Measurements from ENCODE around the gene TRIM6.
A peak's percentile ranks its signal among the peaks of the same experiment; 100 is the strongest.
"Not testable (repeated sequence)": the region's sequence is repeated elsewhere in the genome, so short reads cannot be mapped to it uniquely, and the experiment has no call there.

The TRIM6 gene

DNA sequence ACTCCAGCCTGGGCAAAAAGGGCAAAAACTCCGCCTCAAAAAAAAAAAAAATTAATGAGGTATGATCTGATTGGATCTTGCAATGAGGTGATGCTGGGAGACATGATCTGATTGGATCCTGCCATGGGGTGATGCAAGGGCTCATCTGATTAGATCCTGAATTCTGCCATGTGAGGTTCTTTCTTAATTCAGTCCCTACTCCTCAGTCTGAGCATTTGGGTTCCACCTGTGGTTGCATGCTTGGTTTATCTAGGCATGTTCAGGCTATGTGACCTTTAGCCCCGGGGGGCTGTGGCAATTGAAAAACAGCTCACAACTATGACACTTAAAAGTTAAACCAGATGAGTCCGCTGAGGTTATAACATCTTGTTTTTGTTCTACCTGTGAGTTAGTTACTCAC, 4.8 kb upstream of the TRIM6 start:
- Histone ChIP-seq H3K4me1 (no peaks in the 10 kb centered on the region), H3K36me3 (ENCODE audit: control insufficient read depth, insufficient read depth, low read length) (no peaks in the 10 kb centered on the region), H3K4me2 (ENCODE audit: low read length) (no peak overlapping the region), H2AFZ (no peak overlapping the region), H3K4me3 (ENCODE audit: low read depth, low read length) (no peak overlapping the region), H3K79me2 (no peaks in the 10 kb centered on the region), H3K27ac (no peak overlapping the region), H3K27me3 (ENCODE audit: control insufficient read depth, insufficient read depth, low read length) (no peaks in the 10 kb centered on the region), H3K9me3 (ENCODE audit: control insufficient read depth, low read length) (no peaks in the 10 kb centered on the region), H3K9ac (no peak overlapping the region)
- no peak for TF ChIP-seq CTCF (IDR thresholded peaks at IDR 0.05)

DNA sequence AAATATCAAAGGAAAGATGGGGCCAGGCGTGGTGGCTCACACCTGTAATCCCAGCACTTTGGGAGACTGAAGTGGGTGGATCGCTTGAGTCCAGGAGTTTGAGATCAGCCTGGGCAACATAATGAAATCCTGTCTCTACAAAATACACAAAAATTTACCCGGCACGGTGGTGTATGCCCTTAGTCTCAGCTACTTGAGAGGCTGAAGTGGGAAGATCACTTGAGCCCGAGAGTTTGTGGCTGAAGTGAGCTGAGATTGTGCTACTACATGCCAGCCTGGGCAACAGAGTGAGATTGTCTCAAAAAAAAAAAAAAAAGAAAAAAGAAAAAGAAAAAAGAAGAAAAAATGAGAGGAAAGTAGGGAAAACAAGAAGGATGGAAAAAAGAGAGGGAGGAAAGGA, 3.8 kb upstream of the TRIM6 start:
- Histone ChIP-seq H3K4me1 (no peaks in the 10 kb centered on the region), H3K9me3 (ENCODE audit: control insufficient read depth, low read length) (no peaks in the 10 kb centered on the region), H3K4me2 (ENCODE audit: low read length) (no peak overlapping the region), H3K4me3 (ENCODE audit: low read depth, low read length) (no peak overlapping the region), H2AFZ (no peak overlapping the region), H3K27me3 (ENCODE audit: control insufficient read depth, insufficient read depth, low read length) (no peaks in the 10 kb centered on the region), H3K27ac (no peak overlapping the region), H3K79me2 (no peaks in the 10 kb centered on the region), H3K36me3 (ENCODE audit: control insufficient read depth, insufficient read depth, low read length) (no peaks in the 10 kb centered on the region), H3K9ac (no peak overlapping the region)
- no peak for TF ChIP-seq CTCF (IDR thresholded peaks at IDR 0.05)

GRCh38 chr11:5593146-5593545, 3.3 kb upstream of the TRIM6 start:
- Histone ChIP-seq H3K9me3 (ENCODE audit: control insufficient read depth, low read length) (no peaks in the 10 kb centered on the region), H3K4me1 (no peaks in the 10 kb centered on the region), H3K4me2 (ENCODE audit: low read length) (no peak overlapping the region), H3K4me3 (ENCODE audit: low read depth, low read length) (no peak overlapping the region), H3K9ac (no peak overlapping the region), H3K36me3 (ENCODE audit: control insufficient read depth, insufficient read depth, low read length) (no peaks in the 10 kb centered on the region), H3K27ac (no peak overlapping the region), H2AFZ (no peak overlapping the region), H3K27me3 (ENCODE audit: control insufficient read depth, insufficient read depth, low read length) (no peaks in the 10 kb centered on the region), H3K79me2 (no peaks in the 10 kb centered on the region)
- TF ChIP-seq CTCF (IDR thresholded peaks at IDR 0.05), result no peak

DNA sequence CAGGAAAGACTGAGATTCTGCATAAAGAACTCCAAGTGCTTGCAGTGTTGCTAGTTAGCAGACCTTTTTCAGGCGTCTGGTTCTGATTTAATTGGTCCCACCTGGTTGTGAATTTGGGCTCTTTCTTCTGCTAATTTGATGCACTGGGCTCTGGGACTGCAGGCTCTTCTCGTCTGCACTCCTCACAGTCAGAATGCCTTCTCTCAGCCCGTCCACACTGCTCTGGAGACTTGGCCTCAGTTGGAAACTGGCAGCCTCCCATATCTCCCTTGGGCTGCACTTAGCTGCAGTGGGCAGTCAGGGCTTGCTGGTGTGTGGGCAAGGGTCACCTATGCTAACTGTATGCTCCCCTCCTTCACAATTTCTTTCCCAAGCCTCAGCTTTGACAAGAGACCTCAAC, 1.5 kb downstream of the TRIM6 start:
- H3K9me3 ChIP-seq (ENCODE audit: control insufficient read depth, low read length), result no peaks in the 10 kb centered on the region
- no peaks in the 10 kb centered on the region for H3K79me2 ChIP-seq
- no peaks in the 10 kb centered on the region for H3K36me3 ChIP-seq (ENCODE audit: control insufficient read depth, insufficient read depth, low read length)
- no peak overlapping the region for H3K4me3 ChIP-seq (ENCODE audit: low read depth, low read length)
- no peak overlapping the region for H3K27ac ChIP-seq
- no peak overlapping the region for H3K4me2 ChIP-seq (ENCODE audit: low read length)
- H3K9ac ChIP-seq, result no peak overlapping the region
- no peaks in the 10 kb centered on the region for H3K4me1 ChIP-seq
- TF ChIP-seq CTCF (IDR thresholded peaks at IDR 0.05), result no peak
- H2AFZ ChIP-seq, result peak overlapping the region; percentile 38
- no peaks in the 10 kb centered on the region for H3K27me3 ChIP-seq (ENCODE audit: control insufficient read depth, insufficient read depth, low read length)

DNA sequence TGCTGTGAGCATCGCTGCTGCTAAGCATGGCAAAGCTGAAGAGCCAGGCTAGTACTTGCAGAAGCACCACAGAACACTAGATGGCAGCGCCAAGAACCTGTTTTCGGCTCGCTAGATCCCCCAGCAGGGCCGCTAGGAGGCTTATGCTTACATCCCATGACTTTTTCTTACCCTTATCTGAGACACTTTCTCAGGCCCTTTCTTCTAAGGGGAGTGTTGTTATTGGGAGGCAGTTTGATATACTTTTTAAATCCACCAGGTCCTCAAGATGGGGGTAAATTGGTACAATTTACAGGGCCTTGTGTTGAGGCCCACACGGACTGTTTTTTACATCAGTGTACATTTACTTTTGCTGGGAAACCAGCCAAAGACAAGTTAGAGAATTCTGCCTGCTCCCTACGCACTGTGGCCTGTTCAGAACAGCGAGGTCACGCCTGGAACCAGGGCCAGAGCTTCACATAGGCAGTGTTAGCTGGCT, 4.0 kb downstream of the TRIM6 start:
- H3K4me2 ChIP-seq (ENCODE audit: low read length), result no peak overlapping the region
- H3K4me1 ChIP-seq, result no peaks in the 10 kb centered on the region
- no peak overlapping the region for H3K9ac ChIP-seq
- no peak for TF ChIP-seq CTCF (IDR thresholded peaks at IDR 0.05)
- no peak overlapping the region for H3K27ac ChIP-seq
- H3K36me3 ChIP-seq (ENCODE audit: control insufficient read depth, insufficient read depth, low read length), result no peaks in the 10 kb centered on the region
- no peak overlapping the region for H2AFZ ChIP-seq
- H3K79me2 ChIP-seq, result no peaks in the 10 kb centered on the region
- no peaks in the 10 kb centered on the region for H3K9me3 ChIP-seq (ENCODE audit: control insufficient read depth, low read length)
- H3K4me3 ChIP-seq (ENCODE audit: low read depth, low read length), result no peak overlapping the region
- H3K27me3 ChIP-seq (ENCODE audit: control insufficient read depth, insufficient read depth, low read length), result no peaks in the 10 kb centered on the region

DNA sequence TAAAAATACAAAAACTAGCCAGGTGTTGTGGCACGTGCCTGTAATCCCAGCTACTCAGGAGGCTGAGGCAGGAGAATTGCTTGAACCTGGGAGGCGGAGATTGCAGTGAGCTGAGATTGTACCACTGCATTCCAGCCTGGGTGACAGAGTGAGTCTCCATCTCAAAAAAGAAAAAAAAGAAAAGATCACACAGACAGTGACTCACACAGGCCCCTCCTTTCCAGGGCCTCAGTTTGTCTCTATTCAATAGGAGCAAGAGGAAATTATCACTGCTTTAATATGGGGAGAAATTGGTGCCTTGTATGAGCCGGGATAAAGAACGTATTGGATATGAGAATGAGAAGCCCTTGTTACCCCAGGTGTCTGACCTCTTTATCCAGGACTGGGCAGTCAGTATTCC, 6.4 kb downstream of the TRIM6 start:
- H3K79me2 ChIP-seq; H3K27me3 ChIP-seq (ENCODE audit: control insufficient read depth, insufficient read depth, low read length); H3K4me3 ChIP-seq (ENCODE audit: low read depth, low read length); H3K9ac ChIP-seq; H3K4me2 ChIP-seq (ENCODE audit: low read length); H3K9me3 ChIP-seq (ENCODE audit: control insufficient read depth, low read length); H2AFZ ChIP-seq; H3K4me1 ChIP-seq; H3K27ac ChIP-seq; H3K36me3 ChIP-seq (ENCODE audit: control insufficient read depth, insufficient read depth, low read length): not testable (repeated sequence)

Data from parathyroid adenoma (tissue), 2 donors.